Hepatocyte (in vitro differentiated cells): ENCODE data around the gene MYO5C. TPM values are rescaled to one million over a fixed set of nuclear protein-coding genes. Genes with fewer than 3 reads are reported as not detected.

Source experiments
- DNase-seq: peaks from one replicate; pipeline ENCODE4 v3.0.0-alpha.2; 2016; ENCODE audit warnings: low spot score
- H2AFZ ChIP-seq: fragments of 200-600 bp; sonication (generic); 2 replicates; pipeline ENCODE4 v1.6.0; 2016; ENCODE audit warnings: antibody characterized with exemption, mild to moderate bottlenecking
- H3K27ac ChIP-seq: fragments of 200-600 bp; sonication (generic); 2 replicates; pipeline ENCODE4 v1.5.1; 2016; ENCODE audit warnings: mild to moderate bottlenecking
- H3K27me3 ChIP-seq: fragments of 200-600 bp; sonication (generic); 2 replicates; pipeline ENCODE4 v1.6.1; 2016
- H3K36me3 ChIP-seq: fragments of 200-600 bp; sonication (generic); replicated peaks from 2 replicates; pipeline ENCODE4 v1.5.1; 2016; ENCODE audit warnings: low read depth; ENCODE audit not compliant: insufficient read depth
- H3K4me1 ChIP-seq: fragments of 200-600 bp; sonication (generic); 2 replicates; pipeline ENCODE4 v1.5.1; 2016; ENCODE audit warnings: mild to moderate bottlenecking, moderate library complexity; ENCODE audit not compliant: insufficient read depth
- H3K4me2 ChIP-seq: fragments of 200-600 bp; sonication (generic); 2 replicates; pipeline ENCODE4 v1.6.0; 2016
- H3K4me3 ChIP-seq: fragments of 200-600 bp; sonication (generic); 2 replicates; pipeline ENCODE4 v1.5.1; 2016; ENCODE audit warnings: mild to moderate bottlenecking
- H3K79me2 ChIP-seq: fragments of 200-600 bp; sonication (generic); 2 replicates; pipeline ENCODE4 v1.6.0; 2017; ENCODE audit warnings: mild to moderate bottlenecking
- H3K9me2 ChIP-seq: fragments of 200-600 bp; sonication (generic); replicated peaks from 2 replicates; pipeline ENCODE4 v1.6.0; 2017; ENCODE audit warnings: mild to moderate bottlenecking; ENCODE audit not compliant: insufficient read depth
- H3K9me3 ChIP-seq: fragments of 200-600 bp; sonication (generic); 2 replicates; pipeline ENCODE4 v1.5.1; 2016; ENCODE audit warnings: low read depth, mild to moderate bottlenecking
- H4K20me1 ChIP-seq: fragments of 200-600 bp; sonication (generic); 2 replicates; pipeline ENCODE4 v1.6.0; 2016; ENCODE audit warnings: mild to moderate bottlenecking; ENCODE audit not compliant: insufficient read depth, poor library complexity, severe bottlenecking
- CTCF ChIP-seq: fragments of 200-600 bp; sonication (generic); IDR thresholded peaks from 2 replicates; pipeline ENCODE4 v1.5.1; 2016; ENCODE audit warnings: antibody characterized with exemption, mild to moderate bottlenecking; ENCODE audit not compliant: poor library complexity
- EZH2 ChIP-seq: fragments of 200-600 bp; sonication (generic); IDR thresholded peaks from 2 replicates; pipeline ENCODE4 v1.6.1; 2016; ENCODE audit warnings: antibody characterized with exemption, mild to moderate bottlenecking, borderline replicate concordance
- EZH2phosphoT487 ChIP-seq: fragments of 200-600 bp; sonication (generic); IDR thresholded peaks from one replicate; pipeline ENCODE4 v1.6.1; 2018; ENCODE audit warnings: antibody characterized with exemption, mild to moderate bottlenecking, low read depth, moderate library complexity; ENCODE audit not compliant: unreplicated experiment, severe bottlenecking
- WGBS: methylation state at CpG from one replicate; pipeline ENCODE4 v1.1.6; 2016; ENCODE audit warnings: low lambda C conversion rate; ENCODE audit errors: missing lambda C conversion rate; 5-methylcytosine and 5-hydroxymethylcytosine counted together
- polyA plus RNA-seq: library from polyadenylated mRNA; unstranded; fragments of >200 nt; fragmentation: Nextera tagmentation; extraction: Ambion mirVana; gene quantifications from 2 replicates; pipeline ENCODE4 v1.2.1, GENCODE V29; 2016
- total RNA-seq: library from RNA; depleted of rRNA; stranded (reverse); fragments of >200 nt; gene quantifications from 2 replicates; pipeline ENCODE4 v1.2.3, GENCODE V29; 2014

MYO5C gene
- total and polyA plus RNA-seq, 2 experiments from 2014 or later, result 10.2 to 18.2 TPM

GRCh38 chr15:52317688-52318087, 22.1 kb upstream of the MYO5C start:
- Histone ChIP-seq H3K36me3 (no peaks in the 10 kb centered on the region), H3K4me2 (no peak overlapping the region), H4K20me1 (no peaks in the 10 kb centered on the region), H3K9me3 (no peaks in the 10 kb centered on the region), H3K4me1 (no peaks in the 10 kb centered on the region), H3K27me3 (no peaks in the 10 kb centered on the region), H3K9me2 (no peaks in the 10 kb centered on the region), H3K27ac (no peak overlapping the region), H3K4me3 (no peak overlapping the region), H3K79me2 (no peaks in the 10 kb centered on the region), H2AFZ (no peak overlapping the region)
- TF ChIP-seq CTCF (no peak), EZH2 (no peak), EZH2phosphoT487 (no peak)
- no peak for DNase-seq
- 94% methylated on average over 2 of the region's 2 CpGs for WGBS

- no peaks in the 10 kb centered on the region for H4K20me1 ChIP-seq
- 98% methylated on average over 2 of the region's 2 CpGs for WGBS
- no peak overlapping the region for H3K4me3 ChIP-seq
- H3K4me2 ChIP-seq, result no peak overlapping the region
- no peaks in the 10 kb centered on the region for H3K27me3 ChIP-seq
- no peaks in the 10 kb centered on the region for H3K4me1 ChIP-seq
- H3K9me2 ChIP-seq, result no peaks in the 10 kb centered on the region
- H3K27ac ChIP-seq, result no peak overlapping the region
- no peaks in the 10 kb centered on the region for H3K36me3 ChIP-seq
- DNase-seq, result no peak
- H3K79me2 ChIP-seq, result no peaks in the 10 kb centered on the region
- TF ChIP-seq EZH2, result no peak
- H3K9me3 ChIP-seq, result no peaks in the 10 kb centered on the region
- H2AFZ ChIP-seq, result no peak overlapping the region
Measured at GRCh38 chr15:52317022-52317421, 21.4 kb upstream of the MYO5C start.

GRCh38 chr15:52309154-52309548, 13.5 kb upstream of the MYO5C start:
- no peak overlapping the region for H3K4me3 ChIP-seq
- TF ChIP-seq EZH2 (no peak), CTCF (no peak), EZH2phosphoT487 (no peak)
- 91% methylated on average over 6 of the region's 6 CpGs for WGBS
- no peaks in the 10 kb centered on the region for H3K36me3 ChIP-seq
- no peak overlapping the region for H3K4me2 ChIP-seq
- H3K27ac ChIP-seq, result no peak overlapping the region
- H3K9me3 ChIP-seq, result no peaks in the 10 kb centered on the region
- no peaks in the 10 kb centered on the region for H3K9me2 ChIP-seq
- H3K4me1 ChIP-seq, result no peaks in the 10 kb centered on the region
- no peaks in the 10 kb centered on the region for H4K20me1 ChIP-seq
- DNase-seq, result no peak
- H3K27me3 ChIP-seq, result no peaks in the 10 kb centered on the region
- no peaks in the 10 kb centered on the region for H3K79me2 ChIP-seq
- no peak overlapping the region for H2AFZ ChIP-seq

GRCh38 chr15:52308446-52309153, 13.0 kb upstream of the MYO5C start:
- no peak overlapping the region for H3K4me2 ChIP-seq
- WGBS, result 91% methylated on average over 8 of the region's 8 CpGs
- H2AFZ ChIP-seq, result no peak overlapping the region
- H3K9me3 ChIP-seq, result no peaks in the 10 kb centered on the region
- no peak for TF ChIP-seq EZH2
- no peak for TF ChIP-seq EZH2phosphoT487
- TF ChIP-seq CTCF, result no peak
- no peak for DNase-seq
- H3K4me3 ChIP-seq, result no peak overlapping the region
- no peak overlapping the region for H3K27ac ChIP-seq
- no peaks in the 10 kb centered on the region for H3K27me3 ChIP-seq
- no peaks in the 10 kb centered on the region for H3K79me2 ChIP-seq
- H3K36me3 ChIP-seq, result no peaks in the 10 kb centered on the region
- no peaks in the 10 kb centered on the region for H3K4me1 ChIP-seq
- H4K20me1 ChIP-seq, result no peaks in the 10 kb centered on the region
- H3K9me2 ChIP-seq, result no peaks in the 10 kb centered on the region
